ENCODE data around the gene ZNF845.
"Not testable (repeated sequence)": the region's sequence is repeated elsewhere in the genome, so short reads cannot be mapped to it uniquely, and the experiment has no call there.

- TF ChIP-seq FOXJ3 (CRISPR knock-in tag; IDR thresholded peaks at IDR 0.05; ENCODE audit: borderline replicate concordance); CTCF (IDR thresholded peaks at IDR 0.05); FOXK1 (CRISPR knock-in tag; IDR thresholded peaks at IDR 0.05); NFE2L1 (CRISPR knock-in tag; IDR thresholded peaks at IDR 0.05); CREB1 (CRISPR knock-in tag; IDR thresholded peaks at IDR 0.05); AFF4 (CRISPR knock-in tag; IDR thresholded peaks at IDR 0.05; ENCODE audit: borderline replicate concordance); FOXP4 (CRISPR knock-in tag; IDR thresholded peaks at IDR 0.05); ZNF138 (CRISPR knock-in tag; conservative IDR thresholded peaks at IDR 0.05); ESRRA (CRISPR knock-in tag; IDR thresholded peaks at IDR 0.05; ENCODE audit: borderline replicate concordance); JUN (CRISPR knock-in tag; IDR thresholded peaks at IDR 0.05); NR1H2 (CRISPR knock-in tag; IDR thresholded peaks at IDR 0.05); ZSCAN18 (CRISPR knock-in tag; IDR thresholded peaks at IDR 0.05): not testable (repeated sequence)
Observed at GRCh38 chr19:53395840-53396524, 62.4 kb downstream of the ZNF845 start.
